Measurements from ENCODE around the gene FOXK1.
A peak's percentile ranks its signal among the peaks of the same experiment; 100 is the strongest.
"Not testable (repeated sequence)": the region's sequence is repeated elsewhere in the genome, so short reads cannot be mapped to it uniquely, and the experiment has no call there.

Gene FOXK1

GRCh38 chr7:4667776-4668509 lies 14.2 kb upstream of the FOXK1 start:
- no peak for FAIRE-seq

GRCh38 chr7:4668510-4668847 lies 13.6 kb upstream of the FOXK1 start:
- no peak for FAIRE-seq

GRCh38 chr7:4670791-4671190 lies 11.3 kb upstream of the FOXK1 start:
- no peak for FAIRE-seq

DNA sequence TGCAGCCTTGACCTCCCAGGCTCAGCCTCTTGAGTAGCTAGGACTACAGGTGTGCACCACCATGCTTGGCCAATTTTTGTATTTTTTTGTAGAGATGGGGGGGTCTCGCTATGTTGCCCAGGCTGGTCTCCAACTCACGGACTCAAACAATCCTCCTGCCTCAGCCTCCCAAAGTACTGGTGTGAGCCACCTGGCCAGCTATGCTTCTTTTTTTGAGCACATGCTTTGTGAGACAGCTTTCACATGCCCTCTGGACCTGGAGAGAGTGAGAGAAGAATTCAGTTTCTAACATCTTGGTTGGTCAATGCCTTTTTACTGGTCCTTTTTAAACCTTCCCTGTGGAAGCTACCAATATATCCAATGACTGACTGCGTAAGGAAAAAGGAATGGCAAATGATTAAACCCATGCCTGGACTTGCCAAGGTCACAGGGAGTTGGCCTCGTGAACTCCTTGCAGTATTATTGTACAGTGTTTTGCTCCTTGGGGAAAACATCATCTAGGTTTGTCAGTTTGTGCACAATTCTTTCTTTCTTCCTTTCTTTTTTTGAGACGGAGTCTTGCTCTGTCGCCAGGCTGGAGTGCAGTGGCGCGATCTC lies 6.2 kb upstream of the FOXK1 start:
- no peak for FAIRE-seq

- not testable (repeated sequence) for FAIRE-seq
Observed at GRCh38 chr7:4677518-4677917, 4.6 kb upstream of the FOXK1 start.

- FAIRE-seq = no peak
Observed at GRCh38 chr7:4681218-4681851, 760 bp upstream of the FOXK1 start.

DNA sequence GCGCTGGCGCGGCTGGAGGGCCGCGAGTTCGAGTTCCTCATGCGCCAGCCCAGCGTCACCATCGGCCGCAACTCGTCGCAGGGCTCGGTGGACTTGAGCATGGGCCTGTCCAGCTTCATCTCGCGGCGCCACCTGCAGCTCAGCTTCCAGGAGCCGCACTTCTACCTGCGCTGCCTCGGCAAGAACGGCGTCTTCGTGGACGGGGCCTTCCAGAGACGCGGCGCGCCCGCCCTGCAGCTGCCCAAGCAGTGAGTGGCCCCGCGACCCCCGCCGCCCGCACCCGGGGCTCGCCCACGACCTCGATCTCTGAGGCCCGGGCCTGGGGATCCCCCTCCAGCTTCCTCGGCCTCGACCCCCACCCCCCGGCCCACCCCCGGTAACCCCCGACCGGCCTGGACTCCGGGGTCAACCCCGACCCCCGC lies 537 bp downstream of the FOXK1 start:
- no peak for FAIRE-seq

DNA sequence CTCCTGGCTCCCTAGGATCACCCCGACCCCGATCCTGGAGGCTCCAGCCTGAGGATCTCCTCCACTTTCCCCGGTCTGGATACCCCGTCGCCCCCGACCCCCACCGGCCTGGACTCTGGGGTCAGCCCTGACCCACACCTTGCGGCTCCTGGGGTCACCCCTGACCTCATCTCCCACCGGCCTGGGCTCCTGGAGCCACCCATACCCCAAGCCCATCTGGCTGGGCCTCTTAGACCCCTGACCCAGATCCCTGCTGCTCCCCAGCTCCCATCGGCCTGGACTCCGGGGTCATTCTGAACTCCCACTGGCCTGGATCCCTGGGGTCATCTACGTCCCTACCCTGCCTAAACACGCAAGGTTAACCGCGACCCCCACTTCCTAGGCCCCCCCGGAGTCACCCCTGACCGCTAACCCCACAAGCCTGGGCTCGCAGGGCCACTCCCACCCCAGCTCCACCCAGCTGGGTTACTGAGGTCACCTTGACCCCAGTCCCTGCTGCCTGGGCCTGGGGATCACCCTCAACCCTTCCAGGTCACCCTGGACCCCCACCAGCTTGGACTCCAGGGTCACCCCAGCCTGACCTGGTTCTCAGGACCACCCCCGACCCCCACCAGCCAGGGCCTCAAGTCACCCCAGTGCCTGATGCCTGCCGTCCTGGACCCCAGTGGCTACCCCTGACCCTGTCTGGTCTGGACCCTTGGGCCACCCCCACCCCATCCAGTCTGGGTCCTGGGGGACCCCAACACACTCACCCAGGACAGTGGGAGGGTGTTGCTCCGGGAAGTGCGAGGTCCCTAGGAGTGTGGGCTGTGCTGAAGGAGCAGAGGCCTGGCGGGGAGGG lies 1.2 kb downstream of the FOXK1 start:
- FAIRE-seq = no peak

- FAIRE-seq = peak; percentile 45
Observed at GRCh38 chr7:4683884-4684565, 1.9 kb downstream of the FOXK1 start.

DNA sequence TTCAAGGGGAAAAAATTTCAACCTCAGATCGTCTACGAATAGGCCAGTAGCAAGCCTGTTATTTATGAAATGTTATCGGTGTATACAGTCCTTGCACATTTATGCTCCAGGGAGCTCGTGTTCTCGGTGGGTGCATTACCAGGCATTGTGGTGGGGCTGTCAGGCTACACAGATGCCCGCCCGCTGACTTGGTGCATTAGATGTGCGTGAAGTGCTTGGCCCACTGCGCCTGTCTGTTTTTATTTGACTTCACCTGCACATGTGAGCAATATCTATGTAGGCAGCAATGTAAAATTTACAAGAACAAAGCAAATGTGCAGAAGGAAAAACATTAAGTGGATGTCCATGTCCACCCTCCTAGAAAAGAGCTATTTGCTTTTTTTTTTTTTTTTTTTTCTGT lies 2.8 kb downstream of the FOXK1 start:
- FAIRE-seq = no peak

DNA sequence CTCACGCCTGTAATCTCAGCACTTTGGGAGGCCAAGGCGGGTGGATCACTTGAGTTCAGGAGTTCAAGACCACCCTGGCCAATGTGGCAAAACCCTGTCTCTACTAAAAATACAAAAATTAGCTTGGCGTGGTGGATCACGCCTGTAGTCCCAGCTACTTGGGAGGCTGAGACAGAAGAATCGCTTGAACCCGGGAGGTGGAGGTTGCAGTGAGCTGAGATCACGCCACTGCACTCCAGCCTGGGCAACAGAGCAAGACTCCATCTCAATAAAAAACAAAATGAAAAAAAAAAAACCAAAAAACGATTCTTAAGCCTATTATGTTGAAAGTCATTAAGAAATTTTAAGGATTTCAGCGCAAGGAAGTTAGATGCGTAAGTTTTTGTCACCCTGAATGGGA lies 3.6 kb downstream of the FOXK1 start:
- not testable (repeated sequence) for FAIRE-seq

DNA sequence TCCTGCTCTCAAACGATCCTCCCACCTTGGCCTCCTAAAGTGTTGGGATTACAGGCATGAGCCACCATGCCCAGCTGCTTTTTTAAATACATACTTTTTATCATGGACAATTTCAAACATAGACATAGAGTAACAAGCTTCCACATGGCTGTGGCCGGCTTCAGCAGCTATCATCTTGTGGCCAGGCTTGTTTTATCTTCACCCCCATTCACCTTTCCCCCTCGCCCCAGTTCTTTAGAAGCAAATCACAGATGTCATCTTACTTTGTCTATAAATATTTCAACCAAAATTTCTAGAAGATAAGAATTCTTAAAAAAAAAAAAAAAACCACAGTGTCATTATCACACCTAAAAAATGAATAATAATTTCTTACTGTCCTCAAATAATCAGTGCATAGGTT lies 5.9 kb downstream of the FOXK1 start:
- FAIRE-seq = no peak

DNA sequence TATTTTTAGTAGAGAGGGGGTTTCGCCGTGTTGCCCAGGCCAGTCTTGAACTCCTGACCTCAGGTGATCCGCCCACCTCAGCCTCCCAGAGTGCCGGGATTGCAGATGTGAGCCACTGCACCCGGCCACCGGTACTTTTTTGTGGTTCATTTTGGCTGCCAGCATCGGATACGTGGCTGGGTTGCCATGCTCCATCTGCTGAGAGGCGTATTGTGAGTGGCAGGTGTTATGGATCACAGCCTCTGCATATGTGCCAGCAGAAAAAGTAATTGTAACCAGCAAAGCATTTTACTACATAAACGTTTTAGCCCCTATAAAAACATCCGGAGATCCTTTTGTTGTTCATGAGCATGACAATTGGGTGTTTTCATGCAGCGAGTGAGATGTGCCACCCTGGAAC lies 7.1 kb downstream of the FOXK1 start:
- FAIRE-seq = no peak

DNA sequence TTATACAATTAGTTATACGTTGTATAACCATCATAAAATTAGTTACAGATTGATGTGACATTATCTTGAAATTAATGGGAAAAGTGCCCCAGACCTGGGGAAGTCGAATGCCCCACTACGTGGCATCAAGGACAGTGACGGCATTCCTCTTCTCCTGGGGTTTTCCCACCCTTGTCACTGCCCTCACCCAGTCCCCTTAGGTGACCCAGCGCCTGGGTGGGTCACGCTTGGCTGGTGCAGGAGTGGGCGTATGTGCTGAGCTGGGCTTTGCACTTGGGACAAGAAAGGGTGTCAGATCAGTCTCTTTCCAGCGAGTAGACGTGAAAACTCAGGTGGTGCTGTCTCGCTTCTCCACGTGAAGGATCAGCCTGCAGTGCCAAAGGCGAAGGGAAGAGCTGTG lies 7.6 kb downstream of the FOXK1 start:
- FAIRE-seq = no peak

DNA sequence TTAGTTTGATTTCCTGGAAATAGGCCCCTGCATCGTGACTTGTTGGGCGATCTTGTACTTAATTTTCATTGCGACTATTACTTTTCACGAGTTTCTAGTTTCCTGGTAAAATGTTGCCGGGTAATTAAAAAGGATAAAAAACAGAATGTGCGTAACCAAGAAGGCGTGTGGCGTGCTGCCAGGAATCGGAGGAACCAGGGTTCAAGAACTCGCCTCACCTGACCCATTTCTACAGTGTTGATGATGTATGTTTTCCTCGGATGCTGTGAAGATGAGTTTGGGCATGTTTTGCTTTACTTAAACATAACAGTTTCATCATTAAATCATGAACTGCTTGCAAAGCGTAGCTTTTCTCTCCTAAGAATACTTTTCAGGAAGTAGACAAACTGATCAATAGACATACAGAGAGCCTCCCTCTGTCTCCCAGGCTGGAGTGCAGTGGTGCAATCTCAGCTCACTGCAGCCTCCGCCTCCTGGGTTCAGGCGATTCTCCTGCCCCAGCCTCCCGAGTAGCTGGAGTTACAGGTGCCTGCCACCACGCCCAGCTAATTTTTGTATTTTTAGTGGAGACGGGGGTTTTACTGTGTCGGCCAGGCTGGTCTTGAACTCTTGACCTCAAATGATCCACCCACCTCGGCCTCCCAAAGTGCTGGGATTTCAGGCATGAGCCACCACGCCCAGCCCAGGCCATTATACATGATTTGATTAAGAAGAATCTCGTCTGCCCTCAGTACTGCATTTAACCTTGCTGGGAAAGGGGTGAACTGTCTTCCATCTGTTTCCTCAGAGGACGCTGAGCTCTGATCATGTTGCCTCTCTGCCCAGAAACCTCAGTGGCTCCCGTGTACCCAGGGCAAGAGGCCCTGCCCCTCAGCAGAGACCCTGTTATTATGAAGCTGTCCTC lies 9.1 kb downstream of the FOXK1 start:
- no peak for FAIRE-seq

DNA sequence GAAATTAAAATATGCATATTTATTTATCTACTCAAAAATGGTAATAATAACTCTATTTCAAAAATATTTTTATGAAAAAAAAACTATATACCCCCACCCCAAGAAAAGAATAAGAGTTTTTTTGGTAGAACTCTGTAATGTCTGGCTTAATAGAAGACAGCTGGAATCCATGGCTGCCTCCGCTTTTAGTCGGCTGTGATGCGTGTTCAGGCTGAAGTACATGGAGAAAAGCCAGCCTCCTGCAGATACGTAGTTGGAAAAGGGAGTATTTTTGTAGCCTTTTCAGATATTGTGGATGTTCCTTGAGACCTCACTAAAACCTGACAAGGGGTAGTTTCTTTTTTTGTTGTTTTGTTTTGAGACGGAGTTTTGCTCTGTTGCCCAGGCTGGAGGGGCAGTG lies 10.0 kb downstream of the FOXK1 start:
- peak; percentile 15 for FAIRE-seq

- not testable (repeated sequence) for FAIRE-seq
Observed at GRCh38 chr7:4692622-4693021, 10.5 kb downstream of the FOXK1 start.

DNA sequence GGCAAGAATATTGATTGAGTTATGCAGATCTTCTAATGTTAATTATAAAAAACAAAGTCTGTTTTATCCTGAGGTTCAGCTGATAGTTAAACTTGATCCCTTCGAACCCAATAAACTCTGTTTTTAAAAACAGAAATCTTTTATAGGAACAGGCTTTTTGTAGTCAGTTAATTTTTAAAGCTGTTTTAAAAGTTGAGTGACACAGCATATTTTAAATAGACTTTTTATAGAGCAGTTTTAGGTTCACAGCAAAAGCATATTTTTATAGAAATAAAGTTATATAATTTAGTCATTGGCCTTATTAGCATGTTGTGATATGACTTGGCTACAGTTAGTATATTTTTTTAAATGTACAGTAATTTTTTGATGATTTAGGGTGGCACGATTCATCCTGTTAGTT lies 11.1 kb downstream of the FOXK1 start:
- peak; percentile 23 for FAIRE-seq

DNA sequence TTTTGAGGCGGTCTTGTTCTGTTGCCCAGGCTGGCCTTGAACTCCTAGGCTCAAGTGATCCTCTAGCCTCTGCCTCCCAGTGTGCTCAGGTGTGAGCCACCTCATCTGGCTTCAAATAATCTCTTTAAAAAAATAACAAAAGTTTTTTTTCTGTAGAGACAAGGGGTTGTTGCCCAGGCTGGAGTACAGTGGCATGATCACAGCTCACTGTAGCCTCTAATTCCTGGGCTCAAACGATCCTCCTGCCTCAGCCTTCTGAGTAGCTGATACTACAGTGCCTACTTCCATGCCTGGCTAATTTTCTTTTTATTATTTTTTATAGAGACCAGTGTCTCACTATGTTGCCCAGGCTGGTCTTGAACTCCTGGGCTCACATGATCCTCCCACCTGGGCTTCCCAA lies 11.7 kb downstream of the FOXK1 start:
- no peak for FAIRE-seq

- no peak for FAIRE-seq
Observed at GRCh38 chr7:4694305-4694704, 12.2 kb downstream of the FOXK1 start.

- no peak for FAIRE-seq
Observed at GRCh38 chr7:4698707-4699275, 16.7 kb downstream of the FOXK1 start.

All from endometrium (tissue), 2 donors.